Stimulated activated CD4-positive, alpha-beta T cell treated with anti-CD3 and anti-CD28 coated beads, Interleukin-2, amount 100 ng/mL, for 4 hours (primary cell): ENCODE measurements around the gene CYP1A2.
A peak's percentile ranks its signal among the peaks of the same experiment; 100 is the strongest.
"Not testable (repeated sequence)": the region's sequence is repeated elsewhere in the genome, so short reads cannot be mapped to it uniquely, and the experiment has no call there.

Experiments used
- DNase-seq: peaks from one replicate; pipeline ENCODE4 v3.0.0-alpha.2; 2020; ENCODE audit warnings: low read depth

Gene CYP1A2

DNA sequence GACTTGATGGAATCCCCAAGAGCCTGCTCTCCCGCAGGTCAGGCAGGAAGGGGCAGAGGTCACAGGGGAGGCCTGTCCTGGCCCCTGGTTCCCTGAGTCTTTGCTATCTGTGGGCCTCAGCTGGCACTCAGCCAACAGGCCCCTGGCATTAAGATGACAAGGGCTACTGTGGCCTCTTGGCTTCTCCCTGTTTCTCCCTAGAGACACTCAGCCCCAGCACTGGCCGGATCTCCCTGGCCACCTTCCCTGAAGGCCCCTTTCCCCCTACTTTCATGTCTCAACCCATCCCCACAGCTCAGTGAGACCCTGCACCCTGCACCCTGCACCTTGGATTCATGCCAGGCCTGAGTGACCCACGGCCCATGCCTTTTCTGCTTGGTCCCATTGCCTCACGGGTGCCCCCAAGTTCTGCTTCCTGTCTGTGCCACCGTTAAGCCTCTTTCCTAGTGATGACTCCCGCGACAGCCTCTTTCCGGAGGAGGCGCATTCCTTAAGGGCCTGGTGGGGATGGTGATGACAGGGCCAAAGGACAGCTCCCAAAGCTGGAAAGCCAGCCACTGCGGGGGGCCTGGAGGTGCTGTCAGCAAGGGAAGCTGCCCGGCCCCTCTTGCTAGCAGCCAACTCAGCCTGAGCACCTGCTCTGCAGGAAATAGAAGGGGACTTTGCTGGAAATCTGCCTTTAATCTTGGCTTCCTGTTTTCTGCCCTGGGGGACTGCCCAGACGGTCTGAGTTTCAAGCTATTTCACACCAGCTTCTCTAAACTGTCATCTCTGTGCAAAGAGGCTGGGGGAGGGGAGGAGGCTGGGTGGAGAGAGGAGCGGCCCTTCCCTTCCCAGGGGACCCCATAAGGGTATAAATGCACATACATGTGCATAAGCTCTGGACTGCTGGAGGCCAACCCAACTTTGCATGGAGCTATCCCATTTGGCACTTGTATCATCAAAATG lies 28.4 kb downstream of the CYP1A2 start:
- DNase-seq, result no peak

DNA sequence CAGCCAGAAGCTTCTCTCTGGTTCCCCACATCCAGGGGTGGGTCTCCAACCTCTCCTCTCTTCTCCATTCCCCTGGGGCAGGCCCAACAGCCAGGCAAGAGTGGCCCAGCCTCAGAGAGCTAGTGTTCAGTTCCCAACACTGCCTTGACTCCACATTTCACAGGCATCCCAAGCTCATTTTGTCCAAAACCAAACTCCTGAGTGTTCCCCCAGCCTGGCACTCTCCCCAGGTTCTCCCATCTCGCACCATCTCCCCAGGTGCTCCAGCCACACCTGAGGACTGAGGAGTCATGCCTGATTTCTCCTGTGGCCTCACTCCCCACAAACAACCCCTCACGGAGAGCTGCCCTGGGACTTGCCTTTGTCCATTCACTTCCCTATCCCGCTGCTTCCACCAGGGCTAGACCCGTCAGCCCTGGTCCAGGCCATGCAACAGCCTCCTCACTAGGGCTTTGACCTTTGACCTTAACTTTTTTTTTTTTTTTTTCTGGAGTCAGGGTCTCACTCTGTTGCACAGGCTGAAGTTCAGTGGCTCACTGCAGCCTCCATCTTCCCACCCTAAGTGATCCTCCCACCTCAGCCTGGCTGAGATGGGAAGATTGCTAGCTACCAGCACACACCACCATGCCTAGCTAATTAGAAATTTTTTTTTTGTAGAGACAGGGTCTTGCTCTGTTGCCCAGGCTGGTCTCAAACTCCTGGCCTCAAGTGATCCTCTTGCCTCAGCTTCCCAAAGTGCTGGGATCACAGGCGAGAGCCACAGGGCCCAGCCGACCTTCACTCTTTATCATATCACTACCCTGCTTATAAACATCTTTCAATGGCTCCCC lies 29.3 kb downstream of the CYP1A2 start:
- no peak for DNase-seq

DNA sequence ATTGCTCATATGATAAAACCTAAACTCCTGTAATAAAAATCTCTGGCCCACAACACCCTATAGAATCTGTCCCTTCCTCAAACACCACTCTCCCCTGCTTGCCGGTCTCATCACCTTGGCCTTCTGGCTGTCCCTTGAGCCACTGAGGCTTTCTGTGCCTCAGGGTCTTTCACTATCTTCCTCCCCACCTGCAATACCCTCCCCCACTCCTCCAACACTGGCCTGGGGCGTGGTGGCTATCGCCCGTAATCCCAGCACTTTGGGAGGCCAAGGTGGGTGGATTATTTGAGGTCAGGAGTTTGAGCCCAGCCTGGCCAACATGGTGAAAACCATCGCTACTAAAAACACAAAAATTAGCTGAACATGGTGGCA lies 29.9 kb downstream of the CYP1A2 start:
- no peak for DNase-seq

DNA sequence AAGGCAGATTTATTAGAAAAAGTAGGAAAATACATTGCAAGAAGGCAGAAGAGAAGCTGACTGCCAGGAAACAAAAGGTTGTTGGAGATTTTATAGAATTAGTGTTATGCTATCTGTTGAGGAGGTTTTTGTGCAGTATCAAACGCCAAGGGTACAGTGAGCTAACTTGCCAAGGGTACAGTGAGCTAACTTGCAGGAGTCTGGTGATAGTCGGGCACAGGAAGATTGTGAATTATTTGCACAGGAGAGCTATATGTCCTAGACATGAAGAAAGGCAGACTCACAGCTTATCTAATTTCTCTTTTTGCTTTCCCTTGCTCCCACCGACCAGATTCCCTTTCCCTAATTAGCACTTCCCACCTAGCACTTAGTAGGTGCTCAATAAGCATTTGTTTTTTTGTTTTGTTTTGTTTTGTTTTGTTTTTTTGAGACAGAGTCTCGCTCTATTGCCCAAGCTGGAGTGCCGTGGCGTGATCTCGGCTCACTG lies 30.6 kb downstream of the CYP1A2 start:
- no peak for DNase-seq

DNA sequence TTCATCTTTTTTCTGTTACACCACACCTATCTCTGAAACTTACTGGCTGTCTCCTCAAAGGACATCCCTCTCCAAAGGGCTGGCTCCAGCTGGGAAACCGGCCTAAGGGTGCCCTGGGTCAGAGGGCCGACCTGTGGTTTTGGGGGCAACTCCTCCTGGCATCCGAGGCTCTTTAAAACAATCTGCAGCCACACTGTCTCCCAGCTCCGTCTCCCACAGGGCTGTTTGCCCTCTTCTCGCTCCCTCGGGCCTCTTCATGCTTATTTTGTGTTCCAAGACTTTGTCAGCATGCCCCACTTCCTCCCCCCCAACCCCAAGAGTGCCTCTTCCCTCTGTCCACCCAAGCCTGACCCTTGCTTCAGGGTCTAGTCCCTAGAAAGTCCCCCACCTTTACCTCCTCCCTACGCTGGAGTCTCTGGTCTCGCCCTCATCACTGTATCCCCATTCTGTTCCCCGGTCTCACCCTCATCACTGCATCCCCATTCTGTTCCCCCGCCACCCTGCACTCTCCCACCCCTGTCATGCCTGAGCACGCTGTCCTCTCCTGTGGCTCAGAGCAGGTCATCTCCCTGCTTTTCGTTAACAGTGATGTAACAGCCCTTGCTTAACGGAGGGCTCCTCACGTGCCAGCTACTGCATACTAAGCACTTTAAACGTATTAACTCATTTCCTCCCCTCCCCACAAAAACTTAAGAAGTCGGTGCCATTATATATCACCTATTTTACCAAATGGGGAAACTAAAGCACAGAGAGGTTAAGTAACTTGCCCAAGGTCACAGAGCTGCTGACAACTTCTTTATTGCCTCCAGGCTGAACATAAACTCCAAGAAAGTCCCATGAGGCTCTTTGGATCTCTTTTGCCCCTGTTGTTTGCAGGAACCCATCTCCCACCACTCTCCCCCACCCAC lies 32.1 kb downstream of the CYP1A2 start:
- no peak for DNase-seq

DNA sequence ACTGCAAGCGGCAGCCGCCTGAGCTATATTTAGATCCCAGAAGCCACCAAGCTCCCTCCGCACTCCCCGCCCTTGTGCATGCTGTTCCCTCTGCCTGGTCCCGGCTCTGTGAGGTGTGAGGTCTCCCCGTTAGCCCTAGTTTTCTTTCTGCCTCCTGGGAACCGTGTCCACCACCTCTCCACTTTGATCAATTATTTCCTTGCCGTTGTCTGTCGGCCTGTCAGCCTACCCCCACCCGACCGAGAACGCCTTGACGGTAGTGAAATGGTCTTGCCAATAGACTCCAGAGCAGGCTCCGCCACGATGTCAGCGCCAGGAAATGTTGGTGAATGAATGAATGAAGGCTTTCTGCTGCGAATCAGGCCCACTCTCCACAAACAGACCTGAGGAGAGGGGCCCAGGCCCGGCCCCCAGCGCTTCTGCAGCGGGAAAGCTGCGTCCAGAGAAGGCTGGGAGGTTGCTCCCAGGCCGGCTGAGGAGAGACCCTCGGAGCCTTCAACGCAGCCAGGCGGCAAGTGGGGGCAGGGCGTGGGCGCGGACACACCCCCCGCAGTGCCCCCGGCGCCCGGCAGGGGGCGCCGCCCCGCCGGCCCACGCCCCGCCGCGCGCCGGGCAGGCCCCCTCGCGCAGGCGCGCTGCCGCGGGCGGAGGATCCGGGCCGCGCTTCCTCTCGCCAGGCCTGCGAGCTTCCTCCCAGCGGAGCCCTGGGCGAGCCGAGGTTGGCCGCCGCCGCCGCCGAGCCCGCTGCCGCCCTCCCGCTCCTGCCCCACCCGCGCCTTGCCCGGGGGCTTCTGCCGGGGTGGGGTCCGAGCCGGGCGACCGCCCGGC lies 33.0 kb downstream of the CYP1A2 start, which contains the start of gene CSK:
CSK (plus strand) TSS at position 650 of the 828 bp plus-strand sequence. CDS start 16,218 bp downstream, outside the sequence.
- DNase-seq, result peak; percentile 64

DNA sequence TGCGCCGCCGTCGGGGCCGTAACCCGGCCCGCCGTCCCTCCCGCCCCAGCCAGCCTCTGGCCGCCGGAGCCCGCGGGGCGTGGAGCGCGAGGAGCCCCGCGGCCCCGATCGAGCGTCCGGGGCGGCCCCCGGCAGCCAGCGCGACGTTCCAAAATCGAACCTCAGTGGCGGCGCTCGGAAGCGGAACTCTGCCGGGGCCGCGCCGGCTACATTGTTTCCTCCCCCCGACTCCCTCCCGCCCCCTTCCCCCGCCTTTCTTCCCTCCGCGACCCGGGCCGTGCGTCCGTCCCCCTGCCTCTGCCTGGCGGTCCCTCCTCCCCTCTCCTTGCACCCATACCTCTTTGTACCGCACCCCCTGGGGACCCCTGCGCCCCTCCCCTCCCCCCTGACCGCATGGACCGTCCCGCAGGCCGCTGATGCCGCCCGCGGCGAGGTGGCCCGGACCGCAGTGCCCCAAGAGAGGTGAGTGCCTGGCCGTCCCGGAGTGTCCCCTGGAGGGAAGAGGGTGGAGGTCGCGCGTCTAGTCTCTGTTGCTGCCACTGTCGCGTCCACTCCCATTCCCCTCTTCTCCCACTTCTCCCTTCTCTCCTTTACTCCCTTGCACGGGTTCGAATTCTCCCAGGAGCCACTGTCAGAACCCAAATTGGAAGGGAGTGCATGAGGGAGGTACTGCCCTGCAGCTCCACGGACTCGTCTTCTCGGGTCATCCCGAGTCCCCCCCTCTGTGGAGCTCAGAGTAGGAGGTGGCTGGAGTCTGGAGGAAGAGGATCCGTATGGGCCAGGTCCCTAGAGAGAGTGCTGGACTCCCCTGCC lies 33.8 kb downstream of the CYP1A2 start:
- no peak for DNase-seq

DNA sequence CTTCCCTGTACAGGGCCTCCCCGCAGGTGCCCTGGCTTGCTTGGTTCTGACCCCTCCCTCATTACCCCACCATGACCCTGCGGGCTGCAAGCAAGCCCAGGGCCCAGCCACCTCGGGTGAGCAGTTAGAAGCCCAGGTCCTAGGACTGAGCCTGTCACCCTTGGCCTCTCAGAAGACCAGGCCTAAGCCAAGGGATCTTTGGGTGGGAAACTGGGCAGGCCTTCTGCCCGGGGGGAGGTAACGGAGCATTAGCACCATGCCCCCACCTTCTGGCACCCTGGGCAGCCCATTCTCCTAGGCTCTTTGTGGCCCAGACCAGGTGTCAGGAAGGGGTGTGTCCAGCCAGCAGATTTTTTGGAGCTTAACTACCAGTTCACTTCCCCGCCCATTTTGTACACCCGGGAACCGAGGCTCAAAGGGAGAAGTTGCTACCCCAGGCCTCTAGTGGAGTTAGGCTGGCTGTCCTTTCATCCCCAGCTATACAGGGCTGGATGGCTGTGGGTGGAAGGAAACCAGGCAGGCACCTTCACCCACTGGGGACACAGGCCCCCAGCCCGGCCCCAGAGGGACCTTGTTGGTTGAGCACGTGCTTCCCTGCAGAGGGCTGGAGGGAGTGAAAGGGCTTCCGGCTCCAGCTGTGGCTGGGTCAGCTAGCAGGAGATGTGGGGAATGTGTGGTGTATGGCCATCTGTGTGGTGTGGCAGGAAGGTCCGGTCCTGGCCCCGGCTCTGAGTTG lies 34.6 kb downstream of the CYP1A2 start:
- no peak for DNase-seq

DNA sequence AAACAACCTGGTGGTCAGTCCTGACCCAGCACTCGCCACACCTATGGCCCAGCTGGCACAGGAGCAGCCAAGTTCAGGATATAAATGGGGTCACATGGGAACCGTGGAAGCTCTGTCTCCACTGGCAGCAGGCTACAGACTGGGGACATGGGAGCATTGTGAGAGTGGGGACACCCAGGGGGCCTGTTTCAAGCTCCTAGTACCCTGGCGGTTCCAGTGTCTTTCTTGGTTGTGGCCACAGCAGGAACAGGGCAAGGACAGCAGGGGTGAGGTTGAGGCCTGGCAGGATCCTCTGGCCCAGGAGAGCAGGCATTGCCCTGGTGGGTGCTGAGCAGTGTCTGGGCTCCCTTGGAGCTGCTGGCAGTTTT lies 35.1 kb downstream of the CYP1A2 start:
- no peak for DNase-seq

DNA sequence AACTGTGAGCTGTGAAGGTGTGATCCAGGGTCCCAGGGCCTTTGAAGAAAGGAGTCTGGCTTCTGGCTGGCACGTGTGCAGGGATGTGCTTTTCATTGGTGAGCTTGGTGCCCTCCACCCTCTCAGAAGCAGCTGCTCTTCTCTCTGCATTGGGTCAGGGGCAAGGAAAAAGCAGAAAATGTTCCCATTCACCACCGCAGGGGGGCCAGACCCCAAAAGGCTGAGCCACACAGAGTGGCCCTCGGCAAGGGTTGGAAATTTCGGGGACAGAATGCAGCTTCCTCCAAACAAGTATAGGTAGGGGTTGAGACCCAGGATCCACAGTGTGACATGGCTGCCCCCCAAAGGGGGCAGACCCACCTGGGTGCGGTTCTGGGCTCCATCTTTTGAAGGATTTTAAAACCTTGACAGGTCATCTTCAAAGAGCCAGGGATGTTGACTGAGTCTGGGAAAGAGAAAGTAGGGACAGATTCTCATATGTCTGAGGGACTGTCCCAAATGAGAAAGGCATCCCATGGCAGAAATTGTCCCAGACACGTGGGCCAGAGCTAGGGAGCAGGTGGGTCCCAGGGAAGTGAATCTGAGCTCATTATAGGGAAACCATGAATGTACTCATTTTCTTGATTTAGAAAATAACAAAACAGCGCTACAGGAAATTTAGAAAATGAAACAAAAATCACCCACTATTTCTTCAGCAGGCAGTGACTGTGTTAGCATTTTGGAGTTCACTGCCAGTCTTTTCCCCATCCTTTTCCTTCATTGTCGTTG lies 36.0 kb downstream of the CYP1A2 start:
- DNase-seq, result no peak

DNA sequence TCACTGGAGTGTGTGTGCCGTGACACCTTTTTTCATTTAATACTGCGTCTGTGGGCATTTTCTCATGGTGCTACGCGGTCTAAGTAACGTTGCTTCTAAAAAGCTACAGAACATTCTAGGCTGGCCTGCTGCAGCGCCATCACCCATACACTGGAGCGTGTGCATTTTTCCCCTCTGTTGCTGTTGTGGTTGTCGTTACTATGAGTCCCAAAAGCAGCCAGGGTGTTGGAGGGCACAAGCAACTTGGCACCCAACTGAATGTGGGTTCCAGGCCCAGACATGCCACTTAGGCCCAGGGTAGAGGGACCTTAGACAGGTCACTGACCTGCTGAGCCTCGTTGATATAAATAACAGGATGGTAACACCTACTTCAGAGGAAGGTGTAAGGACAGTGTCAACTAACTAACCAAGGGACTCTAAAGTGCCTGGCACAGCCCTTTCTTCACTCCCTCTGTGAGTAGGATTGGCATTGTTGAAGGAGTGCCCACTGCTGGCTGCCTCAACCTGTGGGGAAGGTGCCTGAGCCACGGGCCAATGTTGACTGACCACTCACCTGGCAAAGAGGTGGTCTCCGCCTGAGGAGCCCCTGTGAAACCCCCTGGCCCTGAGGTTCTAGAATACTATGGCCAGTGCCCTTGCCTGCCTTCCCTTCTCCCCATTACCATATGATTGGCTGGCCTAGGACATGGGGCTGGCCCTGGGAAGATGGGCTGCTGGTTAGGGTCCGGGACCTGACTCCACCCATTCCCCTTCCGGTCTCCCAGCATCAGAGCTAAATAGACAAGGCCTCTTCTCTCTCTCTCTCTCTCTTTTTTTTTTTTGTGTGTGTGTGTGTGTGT lies 36.8 kb downstream of the CYP1A2 start:
- no peak for DNase-seq

DNA sequence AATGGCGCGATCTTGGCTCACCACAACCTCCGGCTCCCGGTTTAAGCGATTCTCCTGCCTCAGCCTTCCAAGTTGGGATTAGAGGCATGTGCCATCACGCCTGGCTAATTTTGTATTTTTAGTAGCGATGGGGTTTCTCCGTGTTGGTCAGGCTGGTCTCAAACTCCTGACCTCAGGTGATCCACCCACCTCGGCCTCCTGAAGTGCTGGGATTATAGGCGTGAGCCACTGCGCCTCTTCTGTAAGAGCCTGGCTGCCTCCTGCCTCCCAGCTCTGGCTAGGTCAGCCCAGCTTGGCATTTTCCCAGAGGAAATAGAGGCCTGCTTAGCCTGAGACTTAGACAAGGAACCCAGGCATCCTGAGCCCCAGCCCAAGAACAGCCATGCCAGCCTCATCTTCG lies 37.4 kb downstream of the CYP1A2 start:
- not testable (repeated sequence) for DNase-seq

DNA sequence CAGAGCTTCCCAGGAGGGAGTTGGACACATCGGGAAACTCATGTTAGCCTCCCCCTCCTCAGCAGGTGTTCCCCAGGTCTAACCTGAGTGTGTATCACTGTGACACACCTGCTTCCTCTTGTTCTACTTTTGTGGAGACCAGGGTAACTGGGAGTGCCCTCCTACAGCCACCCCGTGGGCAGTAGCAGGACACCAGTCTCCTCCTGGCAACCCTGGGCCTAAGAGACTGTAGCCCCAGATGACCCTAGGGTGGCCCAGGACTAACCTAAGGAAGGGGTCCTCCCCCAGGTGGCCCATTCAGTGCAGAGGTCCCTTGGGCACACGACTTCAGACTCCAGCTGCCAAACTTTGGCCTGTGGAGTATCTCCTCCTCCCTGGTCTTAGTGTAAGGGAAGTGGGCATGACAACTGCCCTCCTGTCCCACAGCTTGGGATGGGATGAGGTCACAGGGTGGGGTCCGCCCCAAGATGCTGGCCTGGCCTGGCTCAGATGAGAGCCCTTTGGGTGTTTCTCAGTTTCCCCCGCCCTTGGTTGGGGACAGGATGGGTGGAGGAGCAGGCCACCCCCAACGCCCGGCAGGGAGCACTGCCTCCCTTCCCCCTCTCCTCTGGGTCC lies 38.0 kb downstream of the CYP1A2 start:
- DNase-seq, result no peak

DNA sequence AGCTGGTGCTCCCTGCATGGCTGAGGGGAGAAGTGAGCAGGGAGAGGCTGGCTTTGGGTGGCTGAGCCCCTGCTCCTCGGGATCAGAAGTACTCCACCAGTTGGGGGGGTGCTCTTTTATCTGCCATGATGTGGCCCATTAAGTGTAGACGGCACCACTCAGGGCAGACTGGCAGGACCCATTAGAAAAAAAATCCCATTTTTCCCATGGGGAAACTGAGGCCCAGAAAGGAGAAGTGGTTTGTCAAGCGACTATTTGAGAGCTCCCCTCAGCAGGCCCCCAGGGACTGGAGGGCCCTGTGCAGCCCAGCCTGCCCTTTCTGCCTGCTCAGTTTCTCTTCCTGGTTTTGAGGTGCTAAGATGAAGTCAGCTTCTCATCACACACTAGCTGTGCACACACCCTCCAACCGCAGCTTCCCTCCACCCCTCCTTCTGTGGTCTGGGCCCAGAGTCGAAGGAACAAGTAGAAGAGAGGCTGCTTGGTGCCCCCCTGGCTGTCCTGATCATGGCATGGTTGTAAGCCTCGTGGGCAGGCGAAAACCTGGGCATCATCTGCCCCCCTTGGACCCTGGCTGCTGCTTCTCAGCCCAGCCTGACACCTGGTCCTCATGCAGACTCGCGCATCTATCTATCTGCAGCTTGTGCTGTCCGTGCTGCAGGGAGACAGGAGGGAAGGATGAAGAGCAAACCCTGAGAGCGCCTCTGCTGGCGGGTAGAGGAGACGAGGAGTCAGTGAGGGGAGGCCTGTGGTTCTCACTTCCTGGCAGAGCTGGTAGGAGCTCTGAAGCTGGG lies 38.8 kb downstream of the CYP1A2 start:
- DNase-seq, result peak; percentile 85

DNA sequence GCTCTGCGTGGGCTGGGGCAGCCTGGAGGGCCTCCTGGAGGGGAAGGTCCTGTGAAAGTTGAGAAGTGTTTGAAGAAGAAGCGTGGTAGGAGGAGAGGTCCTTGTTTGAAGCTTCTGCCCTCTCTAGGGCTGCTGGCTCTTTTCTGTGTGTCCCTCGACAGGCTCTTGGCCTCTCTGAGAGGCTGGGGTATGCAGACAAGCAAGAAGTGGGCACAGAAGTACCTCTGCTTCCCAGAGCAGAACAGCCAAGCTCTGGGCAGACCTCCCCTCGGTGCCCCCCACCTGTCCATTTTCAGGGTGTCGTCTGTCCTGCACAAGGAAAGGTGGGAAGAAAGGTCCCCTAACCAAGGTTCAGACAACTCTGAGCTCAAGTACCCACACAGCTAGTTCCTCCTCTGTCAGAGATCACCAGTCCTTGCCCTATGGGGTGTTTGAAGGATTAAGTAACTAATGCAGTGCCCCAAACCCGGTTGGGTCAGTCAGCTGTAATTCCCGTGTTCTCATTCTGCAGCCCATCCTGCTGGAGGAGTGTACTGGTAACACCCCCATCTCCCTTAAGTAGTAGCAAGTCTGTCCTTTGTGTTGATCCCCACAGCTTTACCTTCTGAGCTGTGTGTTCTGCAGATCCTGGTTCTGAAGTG lies 39.5 kb downstream of the CYP1A2 start:
- DNase-seq, result no peak

DNA sequence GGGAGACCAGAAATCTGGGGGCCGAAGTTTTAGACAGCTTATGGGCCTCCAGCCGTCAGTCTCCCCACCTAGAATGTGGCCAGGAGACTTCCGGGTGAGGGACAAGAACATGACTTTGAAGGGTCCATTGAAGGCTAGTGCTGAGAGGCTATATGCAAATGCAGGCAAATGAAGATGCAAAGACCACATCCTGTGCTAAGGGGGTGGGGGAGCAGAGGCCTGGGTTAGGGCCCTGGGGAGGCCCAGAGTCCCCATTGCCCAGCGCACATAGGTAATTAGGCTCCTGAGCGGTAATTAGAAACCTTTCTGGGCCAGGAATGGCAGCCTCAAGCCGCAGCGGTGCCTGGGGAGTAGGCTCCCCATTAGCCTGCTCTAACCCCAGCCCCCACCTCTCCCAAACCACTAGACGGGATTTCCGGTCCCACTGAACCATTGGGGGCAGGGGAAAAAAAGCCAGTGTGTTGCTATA lies 40.1 kb downstream of the CYP1A2 start:
- no peak for DNase-seq
